CD14-positive monocyte (primary cell): ENCODE results near the gene GTF2I. TPM values are rescaled to one million over a fixed set of nuclear protein-coding genes. Genes with fewer than 3 reads are reported as not detected.
"Not testable (repeated sequence)": the region's sequence is repeated elsewhere in the genome, so short reads cannot be mapped to it uniquely, and the experiment has no call there.

Source experiments
- DNase-seq, 3 donors: peaks; one replicate each; pipeline ENCODE4 v3.0.0-alpha.2; 2011 to 2022
- H2AFZ ChIP-seq: 2 replicates; pipeline ENCODE4 v1.6.0; 2012; ENCODE audit warnings: mild to moderate bottlenecking, low read depth, low read length, inconsistent platforms; ENCODE audit not compliant: insufficient read depth, poor library complexity, severe bottlenecking
- H3K27ac ChIP-seq, 2 donors: 1 replicate in 1 of 2; 2 replicates in 1 of 2; pipeline ENCODE4 v1.5.1; 2012 to 2013; ENCODE audit warnings: low read length in 2 of 2, control low read depth in 1 of 2, inconsistent platforms in 1 of 2, low read depth in 1 of 2, mild to moderate bottlenecking in 1 of 2
- H3K27me3 ChIP-seq, 2 donors: one replicate each; pipeline versions ENCODE4 v1.6.0 to v1.6.1; 2011 to 2013; ENCODE audit warnings: low read length in 2 of 2; ENCODE audit not compliant: control insufficient read depth in 2 of 2, insufficient read depth in 2 of 2
- H3K36me3 ChIP-seq, 2 donors: replicated peaks in 1 of 2; 1 replicate in 1 of 2; 2 replicates in 1 of 2; pipeline versions ENCODE4 v1.5.1 to v1.6.1; 2012 to 2013; ENCODE audit warnings: low read length in 2 of 2, control low read depth in 1 of 2, inconsistent platforms in 1 of 2, mild to moderate bottlenecking in 1 of 2; ENCODE audit not compliant: insufficient read depth in 2 of 2, control insufficient read depth in 1 of 2
- H3K4me1 ChIP-seq, 2 donors: 1 replicate in 1 of 2; 2 replicates in 1 of 2; pipeline versions ENCODE4 v1.5.1 to v1.6.1; 2012 to 2013; ENCODE audit warnings: low read length in 2 of 2, control low read depth in 1 of 2, inconsistent platforms in 1 of 2, mild to moderate bottlenecking in 1 of 2, moderate library complexity in 1 of 2; ENCODE audit not compliant: insufficient read depth in 2 of 2, control insufficient read depth in 1 of 2
- H3K4me2 ChIP-seq: replicated peaks from 2 replicates; pipeline ENCODE3; 2012; ENCODE audit warnings: low read length, moderate library complexity, mild to moderate bottlenecking; ENCODE audit not compliant: poor library complexity, severe bottlenecking; ENCODE audit errors: extremely low read depth
- H3K4me3 ChIP-seq, 3 experiments: fragments of 200-600 bp in 1 of 3; sonication (generic) in 1 of 3; replicated peaks in 1 of 3; 1 replicate in 2 of 3; 2 replicates in 1 of 3; pipeline ENCODE4 v1.5.1; 2011 to 2013; ENCODE audit warnings: low read length in 3 of 3, mild to moderate bottlenecking in 3 of 3, control low read depth in 2 of 3, low read depth in 2 of 3, inconsistent platforms in 1 of 3, moderate library complexity in 1 of 3
- H3K79me2 ChIP-seq: 2 replicates; pipeline ENCODE4 v1.6.0; 2012; ENCODE audit warnings: mild to moderate bottlenecking, control low read depth, inconsistent platforms, low read length, moderate library complexity; ENCODE audit not compliant: insufficient read depth
- H3K9ac ChIP-seq: 2 replicates; pipeline ENCODE4 v1.6.0; 2017; ENCODE audit warnings: low read length, mild to moderate bottlenecking; ENCODE audit not compliant: insufficient read depth, poor library complexity, severe bottlenecking
- H3K9me3 ChIP-seq, 2 donors: replicated peaks in 1 of 2; 1 replicate in 1 of 2; 2 replicates in 1 of 2; pipeline versions ENCODE4 v1.5.1 to v1.6.1; 2012 to 2013; ENCODE audit warnings: low read length in 2 of 2, control low read depth in 1 of 2; ENCODE audit not compliant: control insufficient read depth in 1 of 2, insufficient read depth in 1 of 2
- H4K20me1 ChIP-seq: 2 replicates; pipeline ENCODE4 v1.6.0; 2012; ENCODE audit warnings: mild to moderate bottlenecking, low read length, control low read depth, moderate library complexity; ENCODE audit not compliant: insufficient read depth
- H3K27ac Mint-ChIP-seq, 7 donors: one replicate each; pipeline ENCODE4 v1.8.0; 2020; ENCODE audit warnings: mild to moderate bottlenecking in 7 of 7, mixed read lengths in 7 of 7, moderate library complexity in 6 of 7, inconsistent platforms in 2 of 7
- H3K27me3 Mint-ChIP-seq, 3 donors: one replicate each; pipeline ENCODE4 v1.8.0; 2021 to 2022; ENCODE audit warnings: low read depth in 3 of 3, mild to moderate bottlenecking in 3 of 3, mixed read lengths in 3 of 3, moderate library complexity in 3 of 3, inconsistent platforms in 1 of 3
- H3K36me3 Mint-ChIP-seq, 2 donors: one replicate each; pipeline ENCODE4 v1.8.0; 2020; ENCODE audit warnings: mixed read lengths in 2 of 2, inconsistent platforms in 1 of 2, mild to moderate bottlenecking in 1 of 2
- H3K4me1 Mint-ChIP-seq: one replicate; pipeline ENCODE4 v1.8.0; 2020; ENCODE audit warnings: mild to moderate bottlenecking, mixed read lengths
- H3K4me3 Mint-ChIP-seq, 2 donors: one replicate each; pipeline ENCODE4 v1.8.0; 2020; ENCODE audit warnings: mild to moderate bottlenecking in 2 of 2, mixed read lengths in 2 of 2, moderate library complexity in 1 of 2
- H3K9me3 Mint-ChIP-seq, 7 donors: one replicate each; pipeline ENCODE4 v1.8.0; 2020 to 2022; ENCODE audit warnings: mixed read lengths in 7 of 7, mild to moderate bottlenecking in 6 of 7, moderate library complexity in 6 of 7, inconsistent platforms in 2 of 7
- WGBS: methylation state at CpG from one replicate; pipeline ENCODE4 v1.1.5; 2013; ENCODE audit warnings: missing lambda C conversion rate; ENCODE audit not compliant: insufficient coverage; 5-methylcytosine and 5-hydroxymethylcytosine counted together
- intact Hi-C, 2 donors: fragments of 100-400 bp; cut with micrococcal nuclease; formaldehyde crosslinking; loops; one replicate each; pipeline versions ENCODE4 v1.15.0 to v1.15.1; 2023
- polyA plus RNA-seq, 3 donors: library from polyadenylated mRNA; depleted of rRNA in 1 of 3; unstranded in 2 of 3; stranded (reverse) in 1 of 3; fragments of 300-500 nt in 2 of 3; fragments of >200 nt in 1 of 3; fragmentation: Illumina TruSeq in 2 of 3; gene quantifications; 1 replicate in 2 of 3; 2 replicates in 1 of 3; pipeline ENCODE4 v1.2.3, GENCODE V29; 2012 to 2021
- TF ChIP-seq, protein P1 (sequence below): fragments of 200-600 bp; IDR thresholded peaks from one replicate; pipeline ENCODE4 v1.8.0; 2022; ENCODE audit warnings: antibody characterized with exemption, mild to moderate bottlenecking

GTF2I gene
- polyA plus RNA-seq, 3 donors = 20.9 to 87.8 (median 28.2) TPM

DNA sequence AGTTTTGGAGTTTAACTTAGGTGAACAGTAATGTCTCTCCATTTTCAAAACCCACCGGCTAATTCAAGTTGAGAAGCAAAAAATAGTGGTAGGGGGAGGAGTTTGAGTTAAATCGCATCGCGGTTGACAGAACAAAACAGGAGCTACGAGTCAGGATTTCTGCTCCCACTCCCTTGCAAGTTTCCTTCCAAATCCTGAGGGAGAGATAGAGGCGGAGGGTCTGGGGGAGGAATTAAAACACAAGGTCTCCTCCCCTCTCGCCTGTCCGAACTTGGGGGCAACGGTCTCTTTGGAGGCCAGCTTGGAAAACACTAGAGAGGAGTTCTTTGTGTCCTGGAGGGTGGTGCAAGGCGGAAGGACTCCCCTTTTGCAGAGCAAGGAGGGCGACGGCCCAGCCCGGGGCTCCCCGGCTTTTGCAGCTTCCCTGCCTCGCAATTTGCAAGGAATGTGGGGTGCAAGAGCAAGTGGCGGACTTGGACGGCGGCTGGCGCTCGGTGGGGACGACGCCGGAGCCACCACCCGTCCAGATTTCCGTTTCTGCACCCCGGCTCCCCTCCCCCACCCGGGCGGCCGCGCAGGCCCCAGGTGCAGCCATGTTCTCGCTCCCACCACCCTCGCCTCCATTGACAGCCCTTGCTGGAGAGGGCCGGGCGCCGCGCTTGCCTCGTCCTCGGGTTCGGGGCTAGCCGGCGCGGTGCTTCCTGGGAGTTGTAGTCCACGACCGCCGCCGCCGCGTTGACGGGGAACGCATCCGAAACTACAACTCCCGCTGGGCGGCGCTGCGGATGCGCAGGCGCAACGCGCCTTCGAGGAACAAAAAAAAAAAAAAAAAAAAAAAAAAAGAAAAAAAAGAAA lies 454 bp upstream of the GTF2I start:
- Histone ChIP-seq H2AFZ (peak overlapping the region; percentile 90), H3K79me2 (peaks cover 39% of the 10 kb centered on the region), H4K20me1 (peaks cover 36% of the 10 kb centered on the region), H3K4me2 (peak overlapping the region; percentile 97), H3K4me3 (peak overlapping the region; percentile 84 to 91 (median 86)), H3K9ac (peak overlapping the region; percentile 86), H3K9me3 (no peaks in the 10 kb centered on the region), H3K4me1 (peaks cover 50 to 54% of the 10 kb centered on the region in 2 donors), H3K27me3 (no peaks in the 10 kb centered on the region), H3K27ac (peak overlapping the region; percentile 46 to 76), H3K36me3 (no peaks in the 10 kb centered on the region)
- intact Hi-C loops = no loop called here
- Mint-ChIP-seq H3K9me3 (no peaks in the 10 kb centered on the region), H3K4me3 (peak overlapping the region; percentile 80 to 95), H3K36me3 (no peaks in the 10 kb centered on the region), H3K4me1 (peaks cover 52% of the 10 kb centered on the region), H3K27ac (peak overlapping the region; percentile 60 to 88 (median 77)), H3K27me3 (peaks cover 2 to 6% (median 3%) of the 10 kb centered on the region in 3 donors)
- WGBS = under 1% methylated on average over 42 of the region's 60 CpGs
- peak; percentile 90 to 94 (median 93) for DNase-seq
- TF ChIP-seq, protein P1, sequence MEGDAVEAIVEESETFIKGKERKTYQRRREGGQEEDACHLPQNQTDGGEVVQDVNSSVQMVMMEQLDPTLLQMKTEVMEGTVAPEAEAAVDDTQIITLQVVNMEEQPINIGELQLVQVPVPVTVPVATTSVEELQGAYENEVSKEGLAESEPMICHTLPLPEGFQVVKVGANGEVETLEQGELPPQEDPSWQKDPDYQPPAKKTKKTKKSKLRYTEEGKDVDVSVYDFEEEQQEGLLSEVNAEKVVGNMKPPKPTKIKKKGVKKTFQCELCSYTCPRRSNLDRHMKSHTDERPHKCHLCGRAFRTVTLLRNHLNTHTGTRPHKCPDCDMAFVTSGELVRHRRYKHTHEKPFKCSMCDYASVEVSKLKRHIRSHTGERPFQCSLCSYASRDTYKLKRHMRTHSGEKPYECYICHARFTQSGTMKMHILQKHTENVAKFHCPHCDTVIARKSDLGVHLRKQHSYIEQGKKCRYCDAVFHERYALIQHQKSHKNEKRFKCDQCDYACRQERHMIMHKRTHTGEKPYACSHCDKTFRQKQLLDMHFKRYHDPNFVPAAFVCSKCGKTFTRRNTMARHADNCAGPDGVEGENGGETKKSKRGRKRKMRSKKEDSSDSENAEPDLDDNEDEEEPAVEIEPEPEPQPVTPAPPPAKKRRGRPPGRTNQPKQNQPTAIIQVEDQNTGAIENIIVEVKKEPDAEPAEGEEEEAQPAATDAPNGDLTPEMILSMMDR = no peak

DNA sequence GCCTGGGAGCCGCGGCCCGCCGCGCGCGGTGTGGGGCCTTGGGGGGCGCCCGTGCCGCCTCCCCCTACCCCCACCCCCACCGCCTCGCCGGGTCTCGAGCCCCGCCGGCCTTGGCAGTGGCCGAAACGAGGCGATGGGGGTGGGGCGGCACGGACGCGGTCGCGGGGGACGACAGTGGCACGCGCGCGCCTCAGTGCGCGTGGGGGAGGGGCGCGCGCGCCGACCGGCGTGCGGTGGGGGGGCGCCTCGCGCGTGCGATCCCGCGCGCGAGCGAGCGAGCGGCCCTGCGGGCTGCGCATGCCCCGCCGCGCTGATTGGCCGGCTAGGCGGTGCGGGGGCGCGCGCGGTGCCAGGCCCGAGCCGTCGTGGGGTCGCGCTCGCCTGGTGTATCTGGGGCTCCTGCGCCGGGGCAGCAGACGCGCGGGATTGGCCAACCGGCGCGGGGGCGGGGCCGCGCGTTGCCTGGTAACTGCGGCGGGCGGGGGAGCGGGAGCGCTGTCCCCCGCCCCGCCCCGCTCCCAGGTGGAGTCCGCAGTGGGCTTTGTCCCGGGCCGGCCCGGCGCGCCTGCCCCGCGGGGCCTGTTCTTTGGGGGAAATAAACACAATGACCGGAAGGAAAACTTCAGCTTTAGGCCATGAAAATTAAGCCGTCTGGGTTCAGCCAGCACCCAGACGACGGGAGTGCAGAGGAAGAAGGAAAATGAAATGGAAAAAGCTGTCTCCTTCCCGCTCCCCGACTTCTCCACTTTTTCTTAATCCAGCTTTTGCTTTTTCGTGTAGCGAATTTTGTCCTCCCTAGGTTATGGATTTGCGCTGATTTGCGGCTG lies 873 bp downstream of the GTF2I start:
- Histone ChIP-seq H3K36me3 (no peaks in the 10 kb centered on the region), H3K4me3 (peak overlapping the region; percentile 84 to 91 (median 86)), H3K4me1 (peaks cover 51 to 54% of the 10 kb centered on the region in 2 donors), H3K9me3 (no peaks in the 10 kb centered on the region), H3K27ac (peak overlapping the region; percentile 25 to 76), H3K9ac (peak overlapping the region; percentile 86), H3K79me2 (peaks cover 52% of the 10 kb centered on the region), H3K4me2 (peak overlapping the region; percentile 97), H3K27me3 (no peaks in the 10 kb centered on the region), H2AFZ (peak overlapping the region; percentile 90), H4K20me1 (peaks cover 49% of the 10 kb centered on the region)
- no peaks in the 10 kb centered on the region for H3K36me3 Mint-ChIP-seq
- TF ChIP-seq, protein P1 = no peak
- H3K4me1 Mint-ChIP-seq = peaks cover 56% of the 10 kb centered on the region
- H3K27me3 Mint-ChIP-seq = peaks cover 2 to 6% (median 3%) of the 10 kb centered on the region in 3 donors
- no peaks in the 10 kb centered on the region for H3K9me3 Mint-ChIP-seq
- WGBS = under 1% methylated on average over 88 of the region's 108 CpGs
- peak overlapping the region; percentile 72 to 84 for H3K4me3 Mint-ChIP-seq
- peak; percentile 49 to 70 (median 69) for DNase-seq
- intact Hi-C loops = no loop called here
- peak overlapping the region; percentile 73 to 98 (median 83) for H3K27ac Mint-ChIP-seq

DNA sequence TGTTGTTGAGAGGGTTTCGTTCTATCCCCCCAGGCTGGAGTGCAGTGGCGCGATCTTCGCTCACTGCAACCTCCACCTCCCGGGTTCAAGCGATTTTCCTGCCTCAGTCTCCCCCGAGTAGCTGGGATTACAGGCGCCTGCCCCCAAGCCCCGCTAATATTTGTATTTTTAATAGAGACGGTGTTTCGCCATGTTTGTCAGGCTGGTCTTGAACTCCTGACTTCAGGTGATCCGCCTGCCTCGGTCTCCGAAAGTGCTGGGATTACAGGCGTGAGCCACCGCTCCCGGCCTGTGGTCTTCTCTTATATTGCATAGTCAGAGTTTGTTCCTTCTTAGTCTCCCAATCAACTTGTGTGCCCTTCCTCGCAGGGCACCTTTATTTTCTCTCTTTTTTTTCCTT lies 2.7 kb downstream of the GTF2I start:
- peaks cover 70% of the 10 kb centered on the region for H3K79me2 ChIP-seq
- WGBS = 44% methylated on average over 8 of the region's 18 CpGs
- H3K4me1 ChIP-seq = peaks cover 51 to 54% of the 10 kb centered on the region in 2 donors
- DNase-seq, H3K9me3 ChIP-seq, H3K27me3 Mint-ChIP-seq, H3K36me3 Mint-ChIP-seq, H2AFZ ChIP-seq, H3K9me3 Mint-ChIP-seq, H3K27me3 ChIP-seq, H3K36me3 ChIP-seq: not testable (repeated sequence)
- peak overlapping the region; percentile 35 for H3K9ac ChIP-seq
- Mint-ChIP-seq H3K27ac (peak overlapping the region; percentile 93 to 99 (median 97)), H3K4me3 (peak overlapping the region; percentile 73 to 87), H3K4me1 (peaks cover 57% of the 10 kb centered on the region)
- intact Hi-C loops = loop anchor here in 1 of 2 donors (10.0 kb wide), 1 partner anchor 45 kb away; no protein-coding TSS in a partner anchor
- peak overlapping the region; percentile 15 to 86 (median 24) for H3K4me3 ChIP-seq
- peak overlapping the region; percentile 80 to 84 for H3K27ac ChIP-seq
- peaks cover 67% of the 10 kb centered on the region for H4K20me1 ChIP-seq
- peak overlapping the region; percentile 70 for H3K4me2 ChIP-seq
